HCT116 (cell line): ENCODE measurements around the gene GFM1. TPM values are rescaled to one million over a fixed set of nuclear protein-coding genes. Genes with fewer than 3 reads are reported as not detected.

Source experiments
- ATAC-seq: fragments of 200-7000 bp; cut with Tn5 transposase; 2 replicates; pipeline ENCODE4 v1.9.1; 2020; ENCODE audit warnings: mild to moderate bottlenecking, moderate library complexity
- BruUV-seq: library from RNA; stranded (reverse); fragments of 400-500 nt; replicated peaks from 2 replicates; lab custom pipeline; 2021; lab: Mats Ljungman, UMichigan
- CTCF ChIA-PET: fragments of 300-600 bp; sonication (Branson Sonifier 250); formaldehyde crosslinking; loops from one replicate; lab custom pipeline; 2021; ENCODE audit warnings: antibody characterized with exemption; lab: Charles Lee
- POLR2A ChIA-PET: fragments of 300-600, 350-600 bp; sonication (Branson Sonifier 250); formaldehyde crosslinking; loops from one replicate; lab custom pipeline; 2021; ENCODE audit warnings: antibody characterized with exemption; lab: Charles Lee
- RAD21 ChIA-PET, 2 experiments: fragments of 300-600 bp; sonication (Branson Sonifier 250); formaldehyde crosslinking; loops; one replicate each; lab custom pipeline; 2023; ENCODE audit warnings: low total read pairs in 2 of 2; ENCODE audit not compliant: uncharacterized antibody in 2 of 2, unreplicated experiment in 2 of 2, low non-redundant PET in 1 of 2; lab: Charles Lee
- DNase-seq: peaks from one replicate; pipeline ENCODE4 v3.0.0-alpha.2; 2010; ENCODE audit warnings: low read depth, low spot score
- H2AFZ ChIP-seq: fragments of 200-600 bp; shearing (Covaris generic), sonication (generic); 2 replicates; pipeline ENCODE4 v1.6.1; 2017; ENCODE audit warnings: low read depth, mixed run types, mixed read lengths, antibody characterized with exemption, low read length; ENCODE audit not compliant: poor library complexity, severe bottlenecking
- H3K27ac ChIP-seq: 2 replicates; pipeline ENCODE4 v1.5.1; 2012; ENCODE audit warnings: low read depth, low read length
- H3K27me3 ChIP-seq: fragments of 200-600 bp; sonication (generic); 2 replicates; pipeline ENCODE4 v1.6.1; 2016; ENCODE audit warnings: mixed run types, low read length, mixed read lengths; ENCODE audit not compliant: insufficient read depth
- H3K36me3 ChIP-seq, 2 experiments: fragments of 200-500 bp in 1 of 2; fragments of 200-600 bp in 1 of 2; sonication (Bioruptor generic) in 1 of 2; sonication (generic) in 1 of 2; 2 replicates each; pipeline versions ENCODE4 v1.5.1 to v1.6.1; 2014 to 2016; ENCODE audit warnings: low read length in 2 of 2, inconsistent platforms in 1 of 2, mixed read lengths in 1 of 2, mixed run types in 1 of 2; ENCODE audit not compliant: insufficient read depth in 2 of 2, control insufficient read depth in 1 of 2
- H3K4me1 ChIP-seq, 2 experiments: fragments of 200-600 bp in 1 of 2; sonication (generic) in 1 of 2; 2 replicates each; pipeline versions ENCODE4 v1.5.1 to v1.6.1; 2012 to 2017; ENCODE audit warnings: low read length in 2 of 2, inconsistent platforms in 1 of 2, mild to moderate bottlenecking in 1 of 2, mixed read lengths in 1 of 2, mixed run types in 1 of 2, moderate library complexity in 1 of 2; ENCODE audit not compliant: insufficient read depth in 2 of 2, control insufficient read depth in 1 of 2
- H3K4me2 ChIP-seq: fragments of 200-600 bp; sonication (generic); 2 replicates; pipeline ENCODE4 v1.6.1; 2017; ENCODE audit warnings: mixed run types, low read length, mixed read lengths
- H3K4me3 ChIP-seq, 2 experiments: fragments of 200-600 bp in 1 of 2; sonication (generic) in 1 of 2; replicated peaks in 1 of 2; 2 replicates each; pipeline ENCODE4 v1.5.1; 2011 to 2016; ENCODE audit warnings: low read length in 2 of 2, control low read depth in 1 of 2, low read depth in 1 of 2, mild to moderate bottlenecking in 1 of 2, mixed read lengths in 1 of 2, mixed run types in 1 of 2
- H3K79me2 ChIP-seq: fragments of 200-600 bp; sonication (generic); 2 replicates; pipeline ENCODE4 v1.6.1; 2017; ENCODE audit warnings: mild to moderate bottlenecking, mixed run types, low read length, moderate library complexity, mixed read lengths; ENCODE audit not compliant: insufficient read depth
- H3K9ac ChIP-seq: fragments of 200-600 bp; sonication (generic); 2 replicates; pipeline ENCODE4 v1.6.1; 2016; ENCODE audit warnings: low read length, mixed read lengths
- H3K9me2 ChIP-seq: fragments of 200-600 bp; sonication (generic), shearing (Covaris generic); 2 replicates; pipeline ENCODE4 v1.6.1; 2017; ENCODE audit warnings: mixed run types, mild to moderate bottlenecking, moderate library complexity; ENCODE audit not compliant: insufficient read depth
- H3K9me3 ChIP-seq, 2 experiments: fragments of 200-500 bp in 1 of 2; fragments of 200-600 bp in 1 of 2; sonication (Bioruptor generic) in 1 of 2; sonication (generic) in 1 of 2; 2 replicates each; pipeline ENCODE4 v1.6.1; 2014 to 2017; ENCODE audit warnings: low read length in 2 of 2, mixed read lengths in 2 of 2, inconsistent platforms in 1 of 2, low read depth in 1 of 2, mild to moderate bottlenecking in 1 of 2, mixed run types in 1 of 2, moderate library complexity in 1 of 2; ENCODE audit not compliant: control insufficient read depth in 1 of 2, insufficient read depth in 1 of 2
- H4K20me1 ChIP-seq: fragments of 200-600 bp; sonication (generic), shearing (Covaris generic); 2 replicates; pipeline ENCODE4 v1.6.1; 2017; ENCODE audit warnings: mixed run types, mild to moderate bottlenecking, moderate library complexity; ENCODE audit not compliant: insufficient read depth
- CBX3 ChIP-seq: IDR thresholded peaks from 2 replicates; pipeline ENCODE4 v1.6.1; 2012; ENCODE audit warnings: low read depth
- CEBPB ChIP-seq: IDR thresholded peaks from 2 replicates; pipeline ENCODE4 v1.6.1; 2012; ENCODE audit warnings: low read depth
- EZH2 ChIP-seq: fragments of 200-600 bp; sonication (generic); IDR thresholded peaks from 2 replicates; pipeline ENCODE4 v1.6.1; 2017; ENCODE audit warnings: antibody characterized with exemption, mixed run types
- FOSL1 ChIP-seq: IDR thresholded peaks from 2 replicates; pipeline ENCODE4 v1.6.1; 2012; ENCODE audit warnings: low read depth
- POLR2AphosphoS5 ChIP-seq: IDR thresholded peaks from 2 replicates; pipeline ENCODE4 v1.6.1; 2011; ENCODE audit warnings: mild to moderate bottlenecking, low read depth, low read length, moderate library complexity
- REST ChIP-seq: IDR thresholded peaks from 2 replicates; pipeline ENCODE4 v1.6.1; 2012; ENCODE audit warnings: low read depth
- SP1 ChIP-seq: IDR thresholded peaks from 2 replicates; pipeline ENCODE4 v1.6.1; 2012; ENCODE audit warnings: low read depth
- TCF7L2 ChIP-seq: IDR thresholded peaks from 2 replicates; pipeline ENCODE4 v1.7.0; 2011; ENCODE audit warnings: borderline replicate concordance, inconsistent platforms; ENCODE audit not compliant: insufficient read depth, insufficient read length; ENCODE audit errors: extremely low read depth
- YY1 ChIP-seq: IDR thresholded peaks from 2 replicates; pipeline ENCODE4 v1.6.1; 2011; ENCODE audit warnings: low read length, low read depth, moderate library complexity, mild to moderate bottlenecking; ENCODE audit not compliant: insufficient replicate concordance; ENCODE audit errors: extremely low read depth
- intact Hi-C: fragments of 100-400 bp; cut with micrococcal nuclease; formaldehyde crosslinking; loops from 2 replicates; pipeline ENCODE4 v1.10.0; 2022
- total RNA-seq: library from RNA; stranded (reverse); gene quantifications from one replicate; pipeline ENCODE4 v1.2.1, GENCODE V29; 2021; ENCODE audit not compliant: unreplicated experiment
- TF ChIP-seq, protein P1 (sequence below): IDR thresholded peaks from 2 replicates; pipeline ENCODE4 v1.6.1; 2011; ENCODE audit warnings: mild to moderate bottlenecking, low read length, moderate library complexity; ENCODE audit not compliant: insufficient replicate concordance; ENCODE audit errors: extremely low read depth
- TF ChIP-seq, protein P2 (sequence below), 3 experiments: fragments of 200-600 bp in 1 of 3; sonication (generic) in 1 of 3; IDR thresholded peaks in 2 of 3; conservative IDR thresholded peaks in 1 of 3; 2 replicates each; pipeline ENCODE4 v1.5.1; 2012 to 2017; ENCODE audit warnings: low read depth in 2 of 3, low read length in 2 of 3, antibody characterized with exemption in 1 of 3, borderline replicate concordance in 1 of 3, control low read depth in 1 of 3, mild to moderate bottlenecking in 1 of 3, mixed read lengths in 1 of 3, mixed run types in 1 of 3, moderate library complexity in 1 of 3; ENCODE audit not compliant: insufficient read depth in 1 of 3

GFM1 gene
- total RNA-seq, 1 experiment from 2014 or later: 38.7 TPM

GRCh38 chr3:158668506-158668905, 24.2 kb downstream of the GFM1 start:
- CTCF ChIA-PET: no interaction called here
- POLR2A ChIA-PET: no interaction called here
- intact Hi-C loops: no loop called here

DNA sequence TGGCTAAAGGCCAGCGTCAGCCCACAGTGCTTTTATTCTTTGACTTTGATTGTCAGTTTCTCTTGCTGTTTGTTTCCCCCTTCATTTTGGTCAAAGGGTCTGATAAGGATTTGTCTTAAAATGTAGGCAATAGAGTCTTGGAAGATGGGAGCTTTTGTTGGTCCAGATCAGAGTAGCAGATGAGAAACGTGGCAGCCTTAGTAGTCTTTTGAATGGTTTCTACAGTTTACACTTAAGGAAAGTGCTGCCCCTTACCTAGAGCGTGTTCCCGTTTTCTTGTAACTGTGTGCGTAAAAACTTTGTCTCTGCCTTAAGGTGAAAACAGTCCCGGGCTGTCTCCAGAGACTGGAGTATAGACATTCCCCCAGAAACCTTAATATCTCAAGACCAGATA, 27.5 kb downstream of the GFM1 start:
- Histone ChIP-seq H3K9me3 (no peaks in the 10 kb centered on the region), H3K79me2 (peaks cover 5% of the 10 kb centered on the region), H3K4me1 (no peaks in the 10 kb centered on the region), H3K27ac (no peak overlapping the region), H3K9me2 (no peaks in the 10 kb centered on the region), H3K9ac (no peak overlapping the region), H3K36me3 (peaks cover 2 to 3% of the 10 kb centered on the region in 2 experiments; a peak in 1 of 4 replicates), H2AFZ (no peak overlapping the region), H3K4me2 (no peak overlapping the region), H3K4me3 (no peak overlapping the region), H3K27me3 (no peaks in the 10 kb centered on the region), H4K20me1 (peaks cover 3% of the 10 kb centered on the region; the same call in 1 of the 2 replicates)
- CTCF ChIA-PET: no interaction called here
- no peak for ATAC-seq
- no peak for DNase-seq
- no TSS peak for BruUV-seq
- POLR2A ChIA-PET: no interaction called here
- RAD21 ChIA-PET: no interaction called here
- intact Hi-C loops: no loop called here
- TF ChIP-seq SP1: no peak
- TF ChIP-seq CEBPB: no peak
- no peak for TF ChIP-seq CBX3
- no peak for TF ChIP-seq FOSL1
- TF ChIP-seq POLR2AphosphoS5: no peak
- TF ChIP-seq, protein P1, sequence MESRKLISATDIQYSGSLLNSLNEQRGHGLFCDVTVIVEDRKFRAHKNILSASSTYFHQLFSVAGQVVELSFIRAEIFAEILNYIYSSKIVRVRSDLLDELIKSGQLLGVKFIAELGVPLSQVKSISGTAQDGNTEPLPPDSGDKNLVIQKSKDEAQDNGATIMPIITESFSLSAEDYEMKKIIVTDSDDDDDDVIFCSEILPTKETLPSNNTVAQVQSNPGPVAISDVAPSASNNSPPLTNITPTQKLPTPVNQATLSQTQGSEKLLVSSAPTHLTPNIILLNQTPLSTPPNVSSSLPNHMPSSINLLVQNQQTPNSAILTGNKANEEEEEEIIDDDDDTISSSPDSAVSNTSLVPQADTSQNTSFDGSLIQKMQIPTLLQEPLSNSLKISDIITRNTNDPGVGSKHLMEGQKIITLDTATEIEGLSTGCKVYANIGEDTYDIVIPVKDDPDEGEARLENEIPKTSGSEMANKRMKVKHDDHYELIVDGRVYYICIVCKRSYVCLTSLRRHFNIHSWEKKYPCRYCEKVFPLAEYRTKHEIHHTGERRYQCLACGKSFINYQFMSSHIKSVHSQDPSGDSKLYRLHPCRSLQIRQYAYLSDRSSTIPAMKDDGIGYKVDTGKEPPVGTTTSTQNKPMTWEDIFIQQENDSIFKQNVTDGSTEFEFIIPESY: no peak
- no peak for TF ChIP-seq REST
- no peak for TF ChIP-seq EZH2
- no peak for TF ChIP-seq YY1

More at GRCh38 chr3:158668506-158668905, 24.2 kb downstream of the GFM1 start:
- no peaks in the 10 kb centered on the region for H3K9me2 ChIP-seq
- H3K4me2 ChIP-seq: no peak overlapping the region
- H3K4me3 ChIP-seq: no peak overlapping the region
- RAD21 ChIA-PET: no interaction called here
- no peaks in the 10 kb centered on the region for H3K27me3 ChIP-seq
- DNase-seq: no peak
- peaks cover 4 to 13% of the 10 kb centered on the region in 2 experiments; a peak in 3 of 4 replicates for H3K36me3 ChIP-seq
- no peak for ATAC-seq
- H2AFZ ChIP-seq: no peak overlapping the region
- peaks cover 3% of the 10 kb centered on the region; the same call in 1 of the 2 replicates for H4K20me1 ChIP-seq
- BruUV-seq: no TSS peak
- H3K4me1 ChIP-seq: no peaks in the 10 kb centered on the region
- H3K9ac ChIP-seq: no peak overlapping the region
- H3K79me2 ChIP-seq: peaks cover 11% of the 10 kb centered on the region
- TF ChIP-seq, protein P2, sequence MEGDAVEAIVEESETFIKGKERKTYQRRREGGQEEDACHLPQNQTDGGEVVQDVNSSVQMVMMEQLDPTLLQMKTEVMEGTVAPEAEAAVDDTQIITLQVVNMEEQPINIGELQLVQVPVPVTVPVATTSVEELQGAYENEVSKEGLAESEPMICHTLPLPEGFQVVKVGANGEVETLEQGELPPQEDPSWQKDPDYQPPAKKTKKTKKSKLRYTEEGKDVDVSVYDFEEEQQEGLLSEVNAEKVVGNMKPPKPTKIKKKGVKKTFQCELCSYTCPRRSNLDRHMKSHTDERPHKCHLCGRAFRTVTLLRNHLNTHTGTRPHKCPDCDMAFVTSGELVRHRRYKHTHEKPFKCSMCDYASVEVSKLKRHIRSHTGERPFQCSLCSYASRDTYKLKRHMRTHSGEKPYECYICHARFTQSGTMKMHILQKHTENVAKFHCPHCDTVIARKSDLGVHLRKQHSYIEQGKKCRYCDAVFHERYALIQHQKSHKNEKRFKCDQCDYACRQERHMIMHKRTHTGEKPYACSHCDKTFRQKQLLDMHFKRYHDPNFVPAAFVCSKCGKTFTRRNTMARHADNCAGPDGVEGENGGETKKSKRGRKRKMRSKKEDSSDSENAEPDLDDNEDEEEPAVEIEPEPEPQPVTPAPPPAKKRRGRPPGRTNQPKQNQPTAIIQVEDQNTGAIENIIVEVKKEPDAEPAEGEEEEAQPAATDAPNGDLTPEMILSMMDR (IDR thresholded peaks at IDR 0.05 in 2 of 3, conservative IDR thresholded peaks at IDR 0.05 in 1 of 3; ENCODE audit: borderline replicate concordance in 1 of 3, insufficient read depth in 1 of 3, low read depth in 2 of 3, low read length in 2 of 3): no peak
- no peak for TF ChIP-seq TCF7L2
- TF ChIP-seq, all 23 proteins: peak for 0
- no peaks in the 10 kb centered on the region for H3K9me3 ChIP-seq
- H3K27ac ChIP-seq: no peak overlapping the region
